Tibial nerve (tissue), 4 donors: ENCODE data around the gene CCDC78. TPM values are rescaled to one million over a fixed set of nuclear protein-coding genes. Genes with fewer than 3 reads are reported as not detected.

Experiments
- DNase-seq, 2 donors: peaks; one replicate each; pipeline ENCODE4 v3.0.0-alpha.2; 2019; ENCODE audit warnings: low spot score in 2 of 2
- H3K27ac ChIP-seq, 4 donors: fragments of 200-600 bp; sonication (generic) in 3 of 4; one replicate each; pipeline ENCODE4 v1.5.1; 2017 to 2019; ENCODE audit warnings: mild to moderate bottlenecking in 1 of 4
- H3K27me3 ChIP-seq, 2 donors: fragments of 200-600 bp; sonication (generic) in 1 of 2; one replicate each; pipeline versions ENCODE4 v1.5.1 to v1.6.0; 2017 to 2019
- H3K36me3 ChIP-seq, 3 donors: fragments of 200-600 bp; sonication (generic); one replicate each; pipeline ENCODE4 v1.5.1; 2018 to 2019
- H3K4me1 ChIP-seq, 4 donors: fragments of 200-600 bp; sonication (generic) in 3 of 4; one replicate each; pipeline ENCODE4 v1.5.1; 2017 to 2019
- H3K4me3 ChIP-seq, 4 donors: fragments of 200-600 bp; sonication (generic) in 3 of 4; one replicate each; pipeline ENCODE4 v1.5.1; 2017 to 2019; ENCODE audit warnings: mild to moderate bottlenecking in 1 of 4, moderate library complexity in 1 of 4
- H3K9me3 ChIP-seq, 4 donors: fragments of 200-600 bp; sonication (generic) in 3 of 4; one replicate each; pipeline ENCODE4 v1.5.1; 2017 to 2019
- CTCF ChIP-seq, 5 experiments: fragments of 200-600 bp in 3 of 5; fragments of 450-650 bp in 2 of 5; sonication (generic) in 3 of 5; IDR thresholded peaks; one replicate each; pipeline ENCODE4 v1.5.1; 2016 to 2019; ENCODE audit warnings: antibody characterized with exemption in 5 of 5, mild to moderate bottlenecking in 3 of 5, moderate library complexity in 2 of 5
- EP300 ChIP-seq, 2 donors: sonication (generic); formaldehyde crosslinking; IDR thresholded peaks; one replicate each; pipeline ENCODE4 v1.6.1; 2017; ENCODE audit warnings: antibody characterized with exemption in 2 of 2, mild to moderate bottlenecking in 1 of 2
- POLR2A ChIP-seq, 2 donors: fragments of 450-650 bp; IDR thresholded peaks; one replicate each; pipeline ENCODE4 v1.6.1; 2017; ENCODE audit warnings: antibody characterized with exemption in 2 of 2, mild to moderate bottlenecking in 2 of 2, moderate library complexity in 2 of 2
- WGBS, 2 donors: methylation state at CpG; one replicate each; pipeline ENCODE4 v1.1.5; 2018; 5-methylcytosine and 5-hydroxymethylcytosine counted together
- total RNA-seq, 4 donors: library from RNA; depleted of rRNA; stranded (reverse); fragments of >200 nt; gene quantifications; one replicate each; pipeline ENCODE4 v1.1.0, GENCODE V29; 2016

The CCDC78 gene
- total RNA-seq, 4 donors from 2014 or later = 0.63 to 7.5 (median 3.0) TPM

GRCh38 chr16:724188-725040, 1.8 kb downstream of the CCDC78 start:
- Histone ChIP-seq H3K36me3 (no peaks in the 10 kb centered on the region), H3K4me3 (no peak overlapping the region), H3K27me3 (peaks cover 0 to 14% of the 10 kb centered on the region in 2 donors), H3K4me1 (peaks cover 0 to 54% (median 39%) of the 10 kb centered on the region in 4 donors), H3K27ac (no peak overlapping the region), H3K9me3 (no peaks in the 10 kb centered on the region)
- no peak for TF ChIP-seq EP300 (IDR thresholded peaks at IDR 0.05)
- TF ChIP-seq CTCF (IDR thresholded peaks at IDR 0.05) = no peak
- no peak for TF ChIP-seq POLR2A (IDR thresholded peaks at IDR 0.05)
- no peak for DNase-seq
- WGBS, 2 donors = 24 to 51% methylated on average over 7 to 21 of the region's 29 CpGs

- 72 to 77% methylated on average over 4 to 7 of the region's 9 CpGs for WGBS, 2 donors
- Histone ChIP-seq H3K36me3 (no peaks in the 10 kb centered on the region), H3K4me3 (no peak overlapping the region), H3K4me1 (peaks cover 0 to 54% (median 39%) of the 10 kb centered on the region in 4 donors), H3K27me3 (peaks cover 0 to 14% of the 10 kb centered on the region in 2 donors), H3K27ac (no peak overlapping the region), H3K9me3 (no peaks in the 10 kb centered on the region)
- DNase-seq = no peak
- TF ChIP-seq POLR2A (IDR thresholded peaks at IDR 0.05) (no peak), CTCF (IDR thresholded peaks at IDR 0.05) (no peak), EP300 (IDR thresholded peaks at IDR 0.05) (no peak)
Observed at GRCh38 chr16:723695-724094, 2.5 kb downstream of the CCDC78 start.

GRCh38 chr16:722835-723633, 3.2 kb downstream of the CCDC78 start:
- no peak overlapping the region for H3K4me3 ChIP-seq
- WGBS, 2 donors = 84 to 94% methylated on average over 9 to 18 of the region's 24 CpGs
- no peak for DNase-seq
- H3K36me3 ChIP-seq = no peaks in the 10 kb centered on the region
- no peak for TF ChIP-seq EP300 (IDR thresholded peaks at IDR 0.05)
- TF ChIP-seq POLR2A (IDR thresholded peaks at IDR 0.05) = no peak
- no peak for TF ChIP-seq CTCF (IDR thresholded peaks at IDR 0.05)
- H3K9me3 ChIP-seq = no peaks in the 10 kb centered on the region
- no peak overlapping the region for H3K27ac ChIP-seq
- peaks cover 0 to 14% of the 10 kb centered on the region in 2 donors for H3K27me3 ChIP-seq
- peaks cover 0 to 54% (median 38%) of the 10 kb centered on the region in 4 donors for H3K4me1 ChIP-seq

- DNase-seq = no peak
- peak overlapping the region; percentile 65 to 91 (median 81) for H3K4me3 ChIP-seq
- WGBS, 2 donors = 74 to 90% methylated on average over 7 to 48 of the region's 51 CpGs
- TF ChIP-seq CTCF (IDR thresholded peaks at IDR 0.05) (no peak), POLR2A (IDR thresholded peaks at IDR 0.05) (no peak), EP300 (IDR thresholded peaks at IDR 0.05) (no peak)
- peaks cover 0 to 6% of the 10 kb centered on the region in 2 donors for H3K27me3 ChIP-seq
- peaks cover 0 to 54% (median 32%) of the 10 kb centered on the region in 4 donors for H3K4me1 ChIP-seq
- peak overlapping the region; percentile 72 to 93 (median 88) for H3K27ac ChIP-seq
- no peaks in the 10 kb centered on the region for H3K9me3 ChIP-seq
- H3K36me3 ChIP-seq = no peaks in the 10 kb centered on the region
Observed at GRCh38 chr16:721765-722540, 4.3 kb downstream of the CCDC78 start.
